Neural crest cell (in vitro differentiated cells): ENCODE data around the gene ROBO2. TPM values are rescaled to one million over a fixed set of nuclear protein-coding genes. Genes with fewer than 3 reads are reported as not detected.
A peak's percentile ranks its signal among the peaks of the same experiment; 100 is the strongest.

Source experiments
- DNase-seq: peaks from one replicate; pipeline ENCODE4 v3.0.0; 2021; ENCODE audit warnings: low read depth, mixed read lengths, low spot score
- H3K27ac Mint-ChIP-seq: one replicate; pipeline ENCODE4 v1.8.0; 2021; ENCODE audit warnings: mild to moderate bottlenecking, mixed read lengths; ENCODE audit not compliant: unreplicated experiment
- H3K27me3 Mint-ChIP-seq: 2 replicates; pipeline ENCODE4 v1.8.0; 2021; ENCODE audit warnings: low read depth, mild to moderate bottlenecking, mixed read lengths
- H3K36me3 Mint-ChIP-seq: 2 replicates; pipeline ENCODE4 v1.8.0; 2021; ENCODE audit warnings: low read depth, mild to moderate bottlenecking, mixed read lengths
- H3K4me1 Mint-ChIP-seq: 2 replicates; pipeline ENCODE4 v1.8.0; 2021; ENCODE audit warnings: mixed read lengths
- H3K4me3 Mint-ChIP-seq: one replicate; pipeline ENCODE4 v1.8.0; 2021; ENCODE audit warnings: mild to moderate bottlenecking, mixed read lengths
- H3K9me3 Mint-ChIP-seq: 2 replicates; pipeline ENCODE4 v1.8.0; 2021; ENCODE audit warnings: mixed read lengths
- total RNA-seq: library from RNA; stranded (reverse); gene quantifications from 2 replicates; pipeline ENCODE4 v1.2.1, GENCODE V29; 2021
- TF ChIP-seq, protein P1 (sequence below): fragments of 200-600 bp; sonication (generic); conservative IDR thresholded peaks from 2 replicates; pipeline ENCODE4 v1.5.0; 2021; ENCODE audit warnings: antibody characterized with exemption, mild to moderate bottlenecking

Gene ROBO2
- total RNA-seq, 1 donor from 2014 or later, result 27.9 TPM

- Mint-ChIP-seq H3K27me3 (no peaks in the 10 kb centered on the region), H3K27ac (no peak overlapping the region), H3K4me1 (peaks cover 4% of the 10 kb centered on the region), H3K36me3 (no peaks in the 10 kb centered on the region), H3K4me3 (no peak overlapping the region), H3K9me3 (no peaks in the 10 kb centered on the region)
- DNase-seq, result no peak
- TF ChIP-seq, protein P1, sequence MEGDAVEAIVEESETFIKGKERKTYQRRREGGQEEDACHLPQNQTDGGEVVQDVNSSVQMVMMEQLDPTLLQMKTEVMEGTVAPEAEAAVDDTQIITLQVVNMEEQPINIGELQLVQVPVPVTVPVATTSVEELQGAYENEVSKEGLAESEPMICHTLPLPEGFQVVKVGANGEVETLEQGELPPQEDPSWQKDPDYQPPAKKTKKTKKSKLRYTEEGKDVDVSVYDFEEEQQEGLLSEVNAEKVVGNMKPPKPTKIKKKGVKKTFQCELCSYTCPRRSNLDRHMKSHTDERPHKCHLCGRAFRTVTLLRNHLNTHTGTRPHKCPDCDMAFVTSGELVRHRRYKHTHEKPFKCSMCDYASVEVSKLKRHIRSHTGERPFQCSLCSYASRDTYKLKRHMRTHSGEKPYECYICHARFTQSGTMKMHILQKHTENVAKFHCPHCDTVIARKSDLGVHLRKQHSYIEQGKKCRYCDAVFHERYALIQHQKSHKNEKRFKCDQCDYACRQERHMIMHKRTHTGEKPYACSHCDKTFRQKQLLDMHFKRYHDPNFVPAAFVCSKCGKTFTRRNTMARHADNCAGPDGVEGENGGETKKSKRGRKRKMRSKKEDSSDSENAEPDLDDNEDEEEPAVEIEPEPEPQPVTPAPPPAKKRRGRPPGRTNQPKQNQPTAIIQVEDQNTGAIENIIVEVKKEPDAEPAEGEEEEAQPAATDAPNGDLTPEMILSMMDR, result peak; percentile 50
Measured at GRCh38 chr3:77086408-77086807, 46.5 kb downstream of the ROBO2 start.

GRCh38 chr3:77091809-77092208 is 51.9 kb downstream of the ROBO2 start:
- no peak overlapping the region for H3K4me3 Mint-ChIP-seq

GRCh38 chr3:77093101-77093500 is 53.2 kb downstream of the ROBO2 start:
- H3K4me1 Mint-ChIP-seq, result peaks cover 15% of the 10 kb centered on the region
- no peak overlapping the region for H3K4me3 Mint-ChIP-seq

More at GRCh38 chr3:77091809-77092208, 51.9 kb downstream of the ROBO2 start:
- no peak overlapping the region for H3K27ac Mint-ChIP-seq
- no peaks in the 10 kb centered on the region for H3K36me3 Mint-ChIP-seq
- TF ChIP-seq, protein P1, result no peak
- H3K4me1 Mint-ChIP-seq, result peaks cover 15% of the 10 kb centered on the region
- H3K9me3 Mint-ChIP-seq, result no peaks in the 10 kb centered on the region
- H3K27me3 Mint-ChIP-seq, result no peaks in the 10 kb centered on the region
- DNase-seq, result no peak

DNA sequence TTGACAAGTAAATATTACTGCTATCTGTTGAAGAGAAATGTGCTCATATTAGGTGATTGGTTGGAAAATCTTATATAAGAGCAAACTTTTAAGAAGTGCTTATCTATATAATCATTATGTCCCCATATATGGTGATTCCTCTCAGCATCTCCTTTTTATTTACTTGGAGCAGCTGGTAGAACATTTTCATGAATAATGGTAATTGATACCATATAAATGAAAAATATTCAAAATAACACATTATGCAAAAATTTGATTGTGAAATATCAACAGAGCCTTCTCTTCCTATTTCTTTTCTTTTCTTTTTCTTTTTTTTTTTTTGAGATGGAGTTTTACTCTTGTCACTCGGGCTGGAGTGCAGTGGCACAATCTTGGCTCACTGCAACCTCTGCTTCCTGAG is 56.2 kb downstream of the ROBO2 start:
- no peak for DNase-seq
- H3K36me3 Mint-ChIP-seq, result peaks cover 14% of the 10 kb centered on the region
- TF ChIP-seq, protein P1, result no peak
- H3K4me1 Mint-ChIP-seq, result peaks cover 11% of the 10 kb centered on the region
- H3K9me3 Mint-ChIP-seq, result peaks cover 3% of the 10 kb centered on the region
- H3K4me3 Mint-ChIP-seq, result no peak overlapping the region
- H3K27me3 Mint-ChIP-seq, result no peaks in the 10 kb centered on the region
- no peak overlapping the region for H3K27ac Mint-ChIP-seq

More at GRCh38 chr3:77093101-77093500, 53.2 kb downstream of the ROBO2 start:
- TF ChIP-seq, protein P1, result no peak
- no peaks in the 10 kb centered on the region for H3K27me3 Mint-ChIP-seq
- peaks cover 3% of the 10 kb centered on the region for H3K9me3 Mint-ChIP-seq
- no peak for DNase-seq
- no peak overlapping the region for H3K27ac Mint-ChIP-seq
- peaks cover 11% of the 10 kb centered on the region for H3K36me3 Mint-ChIP-seq

DNA sequence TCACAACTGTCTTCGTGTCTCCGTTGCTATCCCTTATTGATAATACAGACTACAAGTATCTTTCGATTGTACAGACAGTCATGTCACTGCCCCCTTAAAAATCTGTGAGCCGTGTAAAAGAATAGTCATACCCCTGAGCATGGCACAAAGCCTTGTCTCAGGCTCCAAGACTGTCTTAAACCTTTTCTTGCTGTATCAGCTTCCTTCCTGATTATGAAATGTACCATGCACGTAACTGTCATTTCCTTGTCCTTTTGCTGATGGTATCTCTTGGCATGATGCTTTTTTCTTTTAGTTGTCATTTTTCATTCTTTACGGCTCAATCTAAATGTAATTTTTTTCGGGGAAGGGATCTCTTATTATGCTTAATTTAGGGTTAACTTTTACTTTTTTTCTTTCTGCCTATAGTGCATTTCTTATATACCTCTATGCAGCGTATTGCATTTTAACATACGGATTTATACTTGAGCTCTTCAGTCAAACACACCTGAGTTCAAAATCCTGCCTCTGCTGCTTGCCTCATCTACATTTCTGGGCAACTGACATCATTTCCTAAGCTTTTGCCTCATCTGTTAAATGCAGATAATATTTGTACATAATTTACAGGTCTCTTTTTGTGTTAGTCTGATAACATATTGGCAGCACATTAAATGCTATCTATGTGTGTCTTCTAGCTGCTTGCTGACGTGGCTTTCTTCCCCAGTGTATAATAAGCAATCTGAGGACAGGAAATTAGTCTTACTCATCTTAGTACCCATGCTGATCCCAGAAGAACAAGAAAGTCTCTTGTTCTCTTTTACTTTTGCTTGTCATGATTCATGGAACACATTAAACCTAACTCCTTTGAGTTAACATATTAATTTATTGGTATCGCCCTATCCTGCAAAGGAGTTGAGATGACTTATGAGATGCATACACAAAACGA is 57.3 kb downstream of the ROBO2 start:
- Mint-ChIP-seq H3K4me3 (no peak overlapping the region), H3K27me3 (no peaks in the 10 kb centered on the region), H3K27ac (no peak overlapping the region), H3K9me3 (peaks cover 3% of the 10 kb centered on the region), H3K36me3 (peaks cover 14% of the 10 kb centered on the region), H3K4me1 (peaks cover 11% of the 10 kb centered on the region)
- TF ChIP-seq, protein P1, result no peak
- DNase-seq, result no peak
